Stimulated activated CD4-positive, alpha-beta T cell treated with anti-CD3 and anti-CD28 coated beads, Interleukin-12 subunit alpha, Interleukin-12 subunit beta, amount 100 ng/mL, for 24 hours (primary cell): ENCODE data around the gene FLYWCH1.

Experiments
- DNase-seq, 2 experiments: peaks; one replicate each; pipeline ENCODE4 v3.0.0-alpha.2; 2020; ENCODE audit warnings: low read depth in 2 of 2

Gene FLYWCH1

DNA sequence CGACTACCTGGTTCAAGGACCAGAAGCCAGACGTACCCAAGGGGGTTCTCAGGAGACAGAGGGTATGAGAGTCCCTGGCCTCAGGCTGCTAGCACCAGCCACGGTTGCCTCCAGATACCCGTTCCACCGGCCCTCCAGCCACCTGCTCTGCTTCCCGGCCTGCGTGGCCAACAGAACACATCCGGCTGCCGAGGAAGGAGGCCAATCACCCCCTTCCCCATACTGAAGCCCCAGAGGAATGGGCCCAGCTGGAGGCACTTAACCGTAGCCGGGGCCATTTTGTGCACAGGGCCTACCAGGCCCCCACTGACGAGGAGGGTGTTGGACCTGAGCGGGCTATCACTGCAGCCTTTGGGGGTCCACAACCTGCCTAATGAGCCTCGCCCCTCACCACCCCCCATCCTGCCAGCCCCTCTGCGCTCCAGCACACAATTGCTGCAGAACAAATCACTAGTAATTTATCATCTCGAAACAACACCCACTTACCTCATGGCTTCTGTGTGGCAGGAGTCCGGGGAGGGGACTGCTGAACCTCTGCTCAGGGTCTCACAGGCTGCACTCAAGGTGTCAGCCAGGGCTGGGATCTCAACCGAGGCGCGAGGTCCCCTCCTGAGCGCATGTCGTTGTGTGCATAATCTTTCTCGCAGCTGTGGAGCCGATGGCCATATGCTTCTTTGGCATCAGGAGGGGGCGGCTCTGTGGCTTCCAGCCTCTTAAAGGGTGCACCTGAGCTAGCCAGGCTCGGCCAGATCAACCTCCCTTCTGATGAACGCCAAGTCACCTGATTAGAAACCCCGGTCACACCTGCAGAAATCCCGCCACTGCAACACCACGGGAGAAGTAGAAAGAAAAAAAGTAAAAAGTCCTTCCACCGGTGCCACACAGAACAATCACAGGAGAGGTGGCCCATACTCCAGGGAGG is 42.2 kb downstream of the FLYWCH1 start:
- DNase-seq, result no peak

DNA sequence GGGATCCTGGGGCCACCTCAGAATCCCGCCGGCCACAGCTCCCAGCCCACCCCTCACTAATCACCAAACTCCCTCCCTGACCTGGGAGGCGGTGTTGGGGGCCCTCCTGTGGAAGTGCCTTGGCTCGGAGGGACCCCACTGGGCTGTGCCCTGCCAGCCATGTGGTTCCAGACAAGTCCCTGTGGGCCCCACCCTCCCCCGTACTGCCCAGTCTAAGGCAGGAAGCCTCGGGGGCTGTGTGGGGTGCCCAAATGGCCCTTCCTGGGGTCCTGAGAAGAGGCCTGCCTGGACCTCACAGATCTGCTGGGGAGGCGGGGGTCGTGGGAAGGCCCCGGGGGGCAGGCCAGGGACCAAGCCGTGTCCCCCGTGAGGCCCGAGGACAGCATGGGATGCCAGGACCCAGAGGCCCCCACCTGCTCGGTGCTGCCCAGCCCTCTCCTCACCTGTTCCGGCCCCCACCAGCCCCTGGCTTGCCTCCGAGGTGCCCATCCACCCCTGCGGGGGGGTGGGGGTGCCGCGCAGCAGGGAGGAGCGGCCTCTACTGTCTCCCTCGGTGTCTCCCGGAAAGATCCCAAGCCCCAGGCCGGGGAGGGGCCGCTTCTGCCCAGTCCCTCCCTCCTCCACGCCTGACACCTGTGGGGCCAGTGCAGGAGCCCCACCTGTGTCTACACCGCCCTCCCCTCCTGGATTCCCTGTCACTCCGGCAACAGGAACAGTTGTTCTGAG is 43.1 kb downstream of the FLYWCH1 start:
- DNase-seq, result no peak

DNA sequence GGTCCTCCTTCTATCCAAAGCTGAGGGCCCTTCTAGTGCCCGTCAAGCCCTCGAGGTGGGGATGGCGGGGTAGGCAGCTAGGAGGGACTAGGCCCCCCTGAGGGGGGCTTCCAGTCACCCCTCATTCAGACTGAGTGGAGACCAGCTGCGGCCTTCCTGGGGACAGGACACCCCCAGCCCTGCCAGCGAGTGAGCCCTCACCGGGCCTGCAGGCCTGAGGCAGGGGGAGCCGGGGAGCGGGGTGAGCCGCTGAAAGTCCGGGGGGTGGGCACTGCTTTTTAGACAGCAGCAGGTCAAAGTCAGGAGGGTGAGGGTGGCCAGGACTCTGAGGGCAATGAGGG is 43.7 kb downstream of the FLYWCH1 start:
- DNase-seq, result no peak

DNA sequence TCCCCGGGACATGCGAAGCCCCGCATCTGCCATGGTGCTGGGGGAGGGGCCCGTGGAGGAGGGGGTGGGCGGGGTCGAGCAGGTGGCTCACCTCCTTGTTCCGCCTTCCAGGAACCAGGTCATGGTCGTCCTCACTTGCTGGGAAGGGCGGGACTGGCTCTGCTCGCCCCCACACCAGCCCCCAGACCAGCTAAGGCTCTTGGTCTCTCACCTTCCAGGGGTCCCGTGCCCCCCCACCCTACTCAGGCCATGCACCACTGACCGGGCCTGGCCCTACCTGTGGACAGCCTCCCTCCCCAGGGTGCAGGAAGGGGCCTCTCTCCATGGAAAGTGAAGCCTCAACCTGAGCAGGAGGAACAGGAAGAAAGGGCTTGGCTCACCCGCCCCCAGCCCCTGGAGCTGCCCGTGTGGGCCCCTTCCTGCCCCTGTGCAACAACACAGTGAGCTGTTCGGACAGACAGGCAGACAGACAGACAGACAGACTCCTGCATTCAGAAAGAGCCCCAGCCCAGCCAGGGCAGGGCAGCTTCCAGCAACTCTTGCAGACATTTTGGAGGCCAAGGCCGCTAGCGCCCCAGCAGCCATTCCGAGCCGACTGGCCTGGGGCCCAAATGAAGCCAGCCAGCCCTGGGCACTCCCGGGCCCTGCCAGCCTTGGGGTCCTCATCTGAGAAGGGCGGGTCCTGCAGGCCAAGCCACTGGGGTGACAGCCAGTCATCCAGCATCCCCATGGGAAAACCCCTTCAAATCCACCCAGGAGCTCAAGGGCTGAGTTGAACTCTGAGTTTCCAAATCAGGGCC is 44.2 kb downstream of the FLYWCH1 start:
- DNase-seq, result no peak

DNA sequence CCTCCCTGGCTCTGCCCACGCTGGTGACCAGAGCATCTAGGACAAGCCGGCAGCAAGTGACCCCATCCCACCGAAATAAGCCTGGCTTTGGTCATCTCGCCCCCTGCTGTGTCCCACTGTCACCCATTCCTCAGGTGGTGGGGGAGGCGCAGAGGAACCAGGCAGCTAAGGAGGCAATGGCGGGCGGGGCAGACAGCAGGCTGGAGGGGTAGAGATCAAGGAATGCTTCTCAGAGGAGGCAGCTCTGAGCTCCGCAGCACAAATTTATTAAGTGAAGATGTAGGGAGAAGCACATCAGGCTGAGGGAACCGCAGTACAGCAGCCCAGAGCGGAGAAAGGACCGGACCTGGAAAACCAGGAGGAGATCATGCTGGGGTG is 44.8 kb downstream of the FLYWCH1 start:
- no peak for DNase-seq

DNA sequence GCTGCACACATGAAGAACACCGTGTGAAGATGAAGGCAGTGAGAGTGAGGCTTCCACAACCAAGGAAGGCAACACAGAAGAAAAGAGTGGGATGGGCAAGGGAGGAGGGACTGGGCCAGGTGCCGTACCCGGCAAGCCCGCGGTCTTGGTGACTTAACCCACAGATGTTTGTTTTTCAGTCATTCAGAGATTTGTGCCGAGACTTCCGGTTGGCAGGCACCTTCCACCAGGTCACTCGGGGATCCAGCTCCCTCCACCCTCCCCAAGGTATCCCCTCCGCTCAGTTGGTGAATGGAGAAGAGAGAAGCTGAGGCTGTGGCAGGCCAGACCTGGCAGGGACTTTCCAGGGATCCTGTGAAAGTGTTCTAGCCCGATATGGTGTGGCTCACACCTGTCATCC is 47.5 kb downstream of the FLYWCH1 start:
- no peak for DNase-seq

DNA sequence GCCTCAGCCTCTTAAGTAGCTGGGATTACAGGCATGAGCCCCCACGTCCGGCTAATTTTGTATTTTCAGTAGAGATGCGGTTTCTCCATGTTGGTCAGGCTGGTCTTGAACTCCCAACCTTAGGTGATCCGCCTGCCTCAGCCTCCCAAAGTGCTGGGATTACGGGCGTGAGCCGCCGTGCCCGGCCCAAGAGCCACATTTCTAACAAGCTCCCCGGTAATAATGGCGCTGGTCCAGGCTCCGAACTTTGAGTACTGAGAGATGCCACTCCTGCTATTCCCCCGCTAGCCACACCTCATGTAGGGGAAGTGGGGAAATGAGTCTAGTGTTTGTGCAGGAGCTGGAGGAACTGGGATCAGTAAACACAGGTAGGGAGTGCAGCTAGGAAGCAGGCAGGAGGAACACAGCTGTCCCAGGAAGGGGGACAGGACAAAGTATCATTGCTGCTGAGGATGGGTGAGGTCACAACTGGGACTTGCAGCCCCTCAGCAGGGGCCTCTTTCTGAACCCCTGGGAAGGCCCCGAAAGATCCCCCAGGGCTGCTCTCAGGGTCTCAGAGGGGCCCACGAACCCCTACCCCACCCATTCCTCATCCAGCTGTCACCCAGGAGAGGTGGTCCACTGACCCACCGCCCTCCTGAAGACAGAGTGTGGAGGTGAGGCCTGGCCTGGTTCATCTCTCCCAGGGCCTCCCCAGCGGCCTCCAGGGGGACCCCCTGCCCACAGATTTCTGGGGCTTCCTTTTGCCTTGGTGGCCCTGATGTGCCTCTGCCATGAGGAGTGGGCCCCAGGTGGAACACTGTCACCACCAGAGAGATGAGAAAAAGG is 48.7 kb downstream of the FLYWCH1 start:
- DNase-seq, result no peak

DNA sequence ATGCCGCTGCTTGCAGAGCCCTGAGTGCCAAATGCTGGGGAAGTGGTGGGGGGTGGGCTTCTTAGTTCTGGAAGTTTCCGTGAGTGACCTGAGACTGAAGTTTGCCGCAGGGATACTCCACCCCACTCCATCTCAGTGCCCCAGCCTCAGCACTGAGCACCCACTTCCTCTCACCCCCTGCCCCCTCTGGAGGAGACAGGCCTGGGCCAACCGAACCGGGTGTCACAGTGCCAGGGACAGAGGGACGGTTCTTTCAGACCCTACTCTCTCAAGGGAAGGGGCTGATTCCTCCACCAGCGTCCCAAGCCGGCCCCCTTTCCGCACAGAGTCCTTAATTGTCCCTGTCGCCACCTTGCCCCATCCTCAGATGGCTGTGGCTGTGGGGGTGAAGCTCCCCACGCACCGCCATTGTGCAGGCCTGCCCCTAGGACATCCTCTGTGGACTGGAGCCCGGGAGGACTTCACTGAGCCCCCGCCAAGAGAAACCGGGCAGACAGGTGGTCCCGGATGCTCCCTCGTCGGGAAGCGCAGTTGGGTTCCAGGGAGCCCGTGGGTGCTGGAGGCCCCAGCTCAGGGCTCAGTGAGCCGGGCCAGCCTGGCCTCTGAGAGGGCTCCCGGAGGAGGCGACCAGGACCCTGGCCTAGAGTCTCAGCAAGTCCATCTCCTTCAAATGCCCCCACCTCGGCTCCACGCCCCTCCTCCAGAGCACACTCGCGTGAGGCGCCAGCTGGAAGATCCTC is 50.8 kb downstream of the FLYWCH1 start:
- DNase-seq, result no peak

DNA sequence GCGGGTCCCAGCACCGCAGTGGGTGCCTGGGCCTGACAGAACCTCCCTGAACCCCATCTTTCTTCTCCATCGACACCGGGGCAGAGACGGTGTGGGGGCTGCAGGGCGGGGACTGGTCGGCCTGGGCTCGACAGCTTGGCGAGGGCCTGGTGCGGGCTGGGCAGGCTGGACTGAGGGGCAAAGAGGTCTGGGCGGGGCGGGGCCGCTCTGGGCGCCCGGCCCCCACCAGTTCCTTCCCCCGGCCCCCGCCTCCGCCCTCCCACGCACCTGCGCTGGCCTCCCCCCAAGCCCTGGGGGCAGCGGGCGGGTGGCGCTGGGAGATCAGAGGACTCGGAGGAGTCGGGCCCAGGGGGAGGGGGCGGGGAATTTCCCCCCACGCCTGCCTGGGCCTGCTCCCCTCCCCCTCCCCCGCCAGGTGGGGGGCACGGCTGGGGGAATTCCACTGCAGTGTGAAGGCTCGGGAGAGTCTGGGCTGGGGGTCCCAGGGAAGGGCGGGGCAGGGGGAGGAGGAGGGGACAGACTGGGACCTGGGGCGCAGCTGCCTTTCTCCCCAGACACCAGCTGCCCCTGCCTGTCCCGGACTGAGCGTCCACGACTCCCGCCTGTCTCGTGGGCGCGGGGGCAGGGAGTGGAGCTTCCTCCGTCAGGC is 51.5 kb downstream of the FLYWCH1 start:
- DNase-seq, result no peak

DNA sequence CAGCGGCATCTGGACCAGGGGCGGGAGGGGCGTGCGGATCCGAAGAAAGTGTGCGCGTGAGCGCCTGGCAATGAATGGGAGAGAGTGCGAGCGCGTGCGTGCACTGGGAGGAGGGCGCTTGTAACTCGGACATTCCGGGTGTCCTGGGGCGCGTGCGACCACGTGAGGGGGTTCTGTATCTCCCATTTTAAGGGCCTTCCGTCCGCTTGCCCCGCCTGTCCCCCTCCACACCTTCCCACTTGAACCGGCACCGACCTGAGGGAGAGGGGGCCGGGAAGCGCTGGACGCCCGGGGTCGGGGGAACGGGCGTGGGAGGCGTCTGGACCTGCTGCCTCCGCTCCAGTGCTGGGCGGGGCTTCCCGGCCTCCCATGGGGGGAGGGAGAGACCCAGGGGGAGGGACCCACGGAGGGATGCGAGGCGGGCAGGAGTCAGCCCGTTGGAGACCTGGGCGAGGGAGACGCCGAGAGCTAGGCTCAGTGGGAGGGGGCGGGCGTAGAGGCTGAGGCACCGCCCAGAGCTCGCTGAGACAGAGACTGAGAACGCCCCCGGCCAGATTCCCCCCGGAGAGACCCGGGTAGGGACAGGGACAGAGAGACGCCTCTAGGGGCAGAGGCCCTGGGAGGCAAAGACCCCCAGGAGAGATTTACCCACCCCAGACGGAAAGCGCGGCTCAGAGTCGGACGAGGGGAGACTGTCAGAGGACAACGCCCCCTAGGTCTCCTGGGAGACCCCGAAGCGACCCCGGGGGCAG is 52.2 kb downstream of the FLYWCH1 start, which contains the start of gene KREMEN2:
Gene KREMEN2, plus strand, starts transcription at position 553 of the 752 bp plus-strand sequence. CDS start 246 bp downstream, outside the sequence.
- no peak for DNase-seq

DNA sequence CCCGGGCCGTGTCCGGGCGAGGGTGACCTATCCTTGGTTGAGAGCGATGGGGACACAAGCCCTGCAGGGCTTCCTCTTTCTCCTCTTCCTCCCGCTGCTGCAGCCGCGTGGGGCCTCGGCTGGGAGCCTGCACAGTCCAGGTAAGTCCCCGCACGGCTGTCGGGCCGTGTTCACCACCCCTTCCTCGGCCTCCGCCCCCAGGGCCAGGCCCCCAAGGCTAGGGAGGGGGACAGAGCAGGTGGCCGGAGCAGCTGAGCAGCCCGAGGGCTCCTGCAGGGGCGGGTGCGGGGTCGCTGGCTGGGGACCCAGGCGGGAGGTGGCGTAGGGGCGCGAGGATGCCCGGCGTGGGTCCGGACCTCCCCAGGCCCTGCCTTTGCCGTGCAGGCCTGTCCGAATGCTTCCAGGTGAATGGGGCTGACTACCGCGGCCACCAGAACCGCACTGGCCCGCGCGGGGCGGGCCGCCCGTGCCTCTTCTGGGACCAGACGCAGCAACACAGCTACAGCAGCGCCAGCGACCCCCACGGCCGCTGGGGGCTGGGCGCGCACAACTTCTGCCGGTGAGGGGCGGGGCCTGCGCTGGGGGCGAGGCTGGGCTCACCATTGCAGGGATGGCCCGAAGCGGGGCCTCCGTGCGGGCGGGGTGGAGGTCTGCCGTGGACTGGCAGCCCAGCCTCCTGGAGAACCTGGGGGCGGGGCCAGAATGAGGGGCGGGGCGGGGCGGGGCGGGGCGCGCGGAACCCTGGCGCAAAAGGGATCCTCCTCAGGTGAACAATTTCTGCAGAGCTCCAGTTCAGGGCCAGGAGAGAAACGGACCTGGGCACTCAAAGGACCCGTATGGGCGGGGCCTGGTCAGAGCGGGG is 53.0 kb downstream of the FLYWCH1 start:
- DNase-seq, result peak in 1 of 2 experiments; percentile 57

DNA sequence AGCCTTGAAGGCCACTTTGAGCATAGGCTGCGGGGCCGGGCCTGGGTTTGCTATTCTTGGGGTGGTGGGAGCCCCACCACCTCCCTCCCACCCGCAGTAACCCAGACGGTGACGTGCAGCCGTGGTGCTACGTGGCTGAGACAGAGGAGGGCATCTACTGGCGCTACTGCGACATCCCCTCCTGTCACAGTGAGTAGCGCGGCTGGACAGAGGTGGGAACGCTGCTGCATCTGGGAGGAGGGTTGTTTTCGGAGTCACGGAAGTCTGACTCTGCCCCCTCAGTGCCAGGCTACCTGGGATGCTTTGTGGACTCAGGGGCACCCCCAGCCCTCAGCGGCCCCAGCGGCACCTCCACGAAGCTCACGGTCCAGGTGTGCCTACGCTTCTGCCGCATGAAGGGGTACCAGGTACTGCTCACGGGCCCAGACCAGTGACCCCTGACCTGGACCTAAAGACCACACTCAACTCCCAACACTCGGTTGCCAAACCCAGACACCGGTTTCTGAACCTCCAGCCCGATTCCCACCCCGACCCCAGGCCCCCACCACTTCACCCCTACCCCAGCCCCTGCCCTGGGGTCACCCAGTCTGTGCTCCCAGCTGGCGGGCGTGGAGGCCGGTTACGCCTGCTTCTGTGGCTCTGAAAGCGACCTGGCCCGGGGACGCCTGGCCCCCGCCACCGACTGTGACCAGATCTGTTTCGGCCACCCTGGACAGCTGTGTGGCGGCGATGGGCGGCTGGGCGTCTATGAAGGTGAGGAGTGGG is 54.5 kb downstream of the FLYWCH1 start:
- DNase-seq, result no peak

DNA sequence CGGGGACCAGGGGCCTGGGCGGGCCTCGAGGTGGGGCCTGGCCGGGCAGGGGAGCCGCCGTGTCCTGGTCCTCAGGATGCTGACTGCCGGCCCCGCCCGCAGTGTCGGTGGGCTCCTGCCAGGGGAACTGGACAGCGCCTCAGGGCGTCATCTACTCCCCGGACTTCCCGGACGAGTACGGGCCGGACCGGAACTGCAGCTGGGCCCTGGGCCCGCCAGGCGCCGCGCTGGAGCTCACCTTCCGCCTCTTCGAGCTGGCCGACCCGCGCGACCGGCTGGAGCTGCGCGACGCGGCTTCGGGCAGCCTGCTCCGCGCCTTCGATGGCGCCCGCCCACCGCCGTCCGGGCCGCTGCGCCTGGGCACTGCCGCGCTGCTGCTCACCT is 55.1 kb downstream of the FLYWCH1 start:
- no peak for DNase-seq

DNA sequence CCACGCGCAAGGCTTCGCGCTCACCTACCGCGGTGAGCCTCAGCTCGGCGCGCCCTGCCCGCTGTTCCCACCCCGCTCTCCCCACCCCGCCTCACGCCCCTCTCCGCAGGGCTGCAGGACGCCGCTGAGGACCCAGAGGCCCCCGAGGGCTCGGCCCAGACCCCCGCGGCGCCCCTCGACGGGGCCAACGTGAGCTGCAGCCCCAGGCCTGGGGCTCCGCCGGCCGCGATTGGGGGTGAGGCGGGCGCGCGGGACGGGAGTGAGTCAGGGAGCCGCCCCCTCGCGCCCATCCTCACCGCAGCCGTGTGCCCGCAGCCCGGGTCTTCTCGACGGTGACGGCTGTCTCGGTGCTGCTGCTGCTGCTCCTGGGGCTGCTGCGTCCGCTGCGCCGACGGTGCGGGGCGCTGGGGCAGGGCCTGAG is 55.5 kb downstream of the FLYWCH1 start:
- DNase-seq, result no peak

DNA sequence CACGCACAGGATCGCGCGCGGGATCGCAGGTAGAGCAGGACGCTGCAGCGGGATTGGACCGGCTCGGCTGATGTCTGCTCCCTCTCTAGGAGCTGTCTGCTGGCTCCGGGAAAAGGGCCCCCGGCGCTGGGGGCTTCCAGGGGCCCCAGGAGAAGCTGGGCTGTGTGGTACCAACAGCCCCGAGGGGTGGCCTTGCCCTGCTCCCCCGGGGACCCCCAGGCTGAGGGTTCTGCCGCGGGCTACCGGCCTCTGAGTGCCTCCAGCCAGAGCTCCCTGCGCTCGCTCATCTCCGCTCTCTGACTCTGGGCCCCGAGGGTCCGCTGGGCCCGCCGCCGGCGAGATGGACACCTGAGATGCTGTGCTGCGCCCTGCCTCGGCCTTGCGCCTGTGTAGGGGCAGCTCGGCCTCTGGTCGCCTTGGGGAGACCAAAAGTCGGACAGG is 56.0 kb downstream of the FLYWCH1 start:
- DNase-seq, result no peak

DNA sequence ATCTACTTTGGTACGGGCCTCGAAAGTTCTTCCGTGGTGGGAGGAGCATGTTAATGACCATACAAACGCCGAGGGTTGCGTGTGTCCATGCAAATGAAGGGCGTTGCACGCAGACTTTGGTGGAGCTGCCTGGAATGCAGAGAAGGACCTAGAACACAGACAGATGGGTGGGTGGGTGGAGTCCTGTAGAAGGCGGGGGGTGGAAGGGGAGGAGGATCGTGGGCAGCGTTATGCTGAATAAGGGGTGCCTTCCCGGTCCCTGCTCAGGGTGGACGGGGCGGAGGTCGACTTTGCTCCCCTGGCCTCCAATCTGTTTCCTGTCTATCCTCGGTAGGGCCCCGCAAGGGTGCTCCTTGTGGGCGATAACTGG is 56.6 kb downstream of the FLYWCH1 start:
- DNase-seq, result no peak

DNA sequence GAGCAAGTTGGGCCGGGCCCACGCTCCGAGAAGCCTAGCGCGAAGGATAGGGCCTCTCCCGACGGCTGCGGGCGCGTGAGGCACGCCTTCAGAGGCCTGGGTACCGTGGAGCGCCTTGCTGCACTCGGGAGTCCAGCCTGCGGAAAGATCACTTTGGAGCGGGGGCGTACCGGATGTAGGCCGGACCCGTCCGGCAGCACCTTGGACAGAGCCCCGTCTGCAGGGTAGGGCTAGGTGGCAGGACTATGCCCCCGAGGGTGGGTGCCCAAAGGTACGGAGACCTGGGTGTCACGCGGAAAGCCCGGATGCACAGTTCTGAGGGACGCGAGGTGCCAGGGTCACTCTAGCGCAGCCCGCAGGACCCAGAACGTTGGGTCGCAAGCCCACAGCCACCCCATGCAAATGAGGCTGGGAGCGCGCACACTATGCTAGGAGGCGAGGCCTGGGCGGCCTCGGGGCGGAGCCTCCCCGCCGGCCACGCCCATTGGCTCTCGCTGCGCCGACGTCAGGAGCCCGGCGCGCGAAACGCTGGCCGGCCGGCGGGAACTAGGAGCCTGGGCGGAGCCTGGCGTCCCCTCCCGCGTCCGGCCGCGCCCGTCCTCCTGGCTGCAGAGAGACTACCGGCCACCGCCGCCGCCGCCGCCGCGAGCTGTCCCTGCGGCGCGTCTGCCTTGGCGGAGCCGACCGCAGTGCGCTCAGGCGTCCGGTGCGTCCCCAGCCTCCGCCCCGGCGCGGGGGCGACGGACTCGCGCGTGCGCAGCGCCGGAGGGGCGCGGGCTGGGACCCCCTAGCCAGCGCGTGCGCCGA is 57.2 kb downstream of the FLYWCH1 start, which contains the start of gene PAQR4:
Gene PAQR4, plus strand, starts transcription at position 611 of the 807 bp plus-strand sequence. CDS start 327 bp downstream, outside the sequence.
- peak; percentile 62 to 79 for DNase-seq
